Cardiac septum (tissue), 1 donor: Measurements from ENCODE around the gene DENND1A. TPM values are rescaled to one million over a fixed set of nuclear protein-coding genes. Genes with fewer than 3 reads are reported as not detected.

Experiments used
- DNase-seq: peaks from one replicate; pipeline ENCODE4 v3.0.0-alpha.2; 2020; ENCODE audit warnings: low spot score
- intact Hi-C: fragments of 100-400 bp; cut with DNase I; formaldehyde crosslinking; loops from one replicate; pipeline ENCODE4 v1.14.0; 2022
- total RNA-seq: library from RNA; stranded (reverse); fragmentation: NEBNext Ultra II Directional; extraction: Animal tissue kit (Norgen Biotek cat#: 25700); gene quantifications from one replicate; pipeline ENCODE4 v1.2.1, GENCODE V29; 2021
- donor health status: DM: no; HTN: no; CAD: no.

The DENND1A gene
- total RNA-seq, 1 donor from 2014 or later: 16.0 TPM

GRCh38 chr9:123354806-123355508, 575.0 kb downstream of the DENND1A start:
- intact Hi-C loops: loop anchor here (2.0 kb wide), 1 partner anchor 30 kb away; no protein-coding TSS in a partner anchor

DNA sequence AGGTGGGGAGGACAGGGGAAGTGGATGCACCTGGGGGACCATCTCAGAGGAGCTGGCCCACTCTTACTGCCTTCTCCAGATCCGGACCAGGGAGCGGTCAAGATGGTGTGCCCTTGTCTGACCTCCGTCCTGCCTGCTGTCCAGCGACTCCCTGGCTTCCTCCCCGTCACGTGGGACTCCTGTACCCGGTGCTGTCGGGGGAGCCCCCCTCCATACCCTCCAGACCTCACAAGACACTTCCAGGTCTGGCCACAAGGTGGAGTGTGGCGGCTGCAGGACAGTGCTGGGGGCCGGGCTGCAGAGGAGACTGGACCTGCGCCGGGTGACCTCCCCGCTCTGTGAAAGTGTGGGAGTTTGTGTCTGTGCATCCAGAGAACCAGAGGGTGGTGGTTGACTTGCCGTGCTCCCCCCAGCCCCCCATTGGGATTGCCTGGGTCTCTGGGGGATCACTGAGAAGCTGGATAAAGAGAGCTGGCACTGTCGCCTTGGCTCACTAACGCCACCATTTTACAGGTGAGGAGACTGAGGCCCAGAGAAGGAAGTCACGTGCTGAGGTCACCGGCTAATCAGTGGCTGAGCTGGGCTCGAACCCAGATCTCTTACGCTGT, 575.8 kb downstream of the DENND1A start:
- DNase-seq: no peak
- intact Hi-C loops: loop anchor here (2.0 kb wide), 1 partner anchor 31 kb away; no protein-coding TSS in a partner anchor

More at GRCh38 chr9:123354806-123355508, 575.0 kb downstream of the DENND1A start:
- no peak for DNase-seq

- DNase-seq: no peak
- intact Hi-C loops: no loop called here
Observed at GRCh38 chr9:123353041-123353440, 576.9 kb downstream of the DENND1A start.

DNA sequence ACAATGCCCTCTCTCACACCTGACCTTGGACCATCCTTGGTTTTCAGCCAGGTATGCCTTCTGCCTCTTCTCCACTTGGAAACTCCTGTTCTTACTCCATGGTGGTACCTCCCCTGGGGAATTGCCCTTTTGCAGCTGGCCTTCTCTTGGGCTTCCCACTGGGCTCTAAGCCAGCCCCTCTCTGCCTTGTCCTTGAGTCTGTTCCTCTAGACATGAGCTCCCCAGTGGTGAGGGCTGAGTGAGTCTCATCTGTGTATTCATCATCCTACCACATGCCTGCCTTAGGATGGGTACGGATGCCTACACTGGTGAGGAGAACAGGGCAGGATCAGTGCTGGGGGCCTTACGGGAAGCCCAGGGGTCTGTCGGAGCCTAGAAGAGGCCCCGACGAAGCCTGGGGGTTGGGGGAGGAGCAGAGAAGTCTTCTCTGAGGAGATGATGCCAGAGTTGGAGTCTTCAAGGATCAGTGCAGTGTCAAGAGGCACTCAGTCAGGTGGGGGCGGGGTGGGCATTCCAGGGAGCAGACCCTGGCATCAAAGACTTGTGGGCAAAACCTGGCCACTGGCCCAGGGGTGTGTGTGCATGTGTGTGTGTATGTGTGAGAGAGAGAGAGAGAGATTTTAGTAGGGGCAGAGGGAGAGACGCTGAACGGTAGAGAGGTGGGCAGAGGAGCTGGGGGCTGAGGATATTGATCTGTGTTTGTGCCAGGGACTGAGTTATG, 579.2 kb downstream of the DENND1A start:
- intact Hi-C loops: no loop called here
- no peak for DNase-seq

GRCh38 chr9:123349691-123350480, 580.0 kb downstream of the DENND1A start:
- DNase-seq: no peak
- intact Hi-C loops: loop anchor here (5.0 to 10.0 kb wide), 2 partner anchors 235 to 268 kb away; no protein-coding TSS in a partner anchor

DNA sequence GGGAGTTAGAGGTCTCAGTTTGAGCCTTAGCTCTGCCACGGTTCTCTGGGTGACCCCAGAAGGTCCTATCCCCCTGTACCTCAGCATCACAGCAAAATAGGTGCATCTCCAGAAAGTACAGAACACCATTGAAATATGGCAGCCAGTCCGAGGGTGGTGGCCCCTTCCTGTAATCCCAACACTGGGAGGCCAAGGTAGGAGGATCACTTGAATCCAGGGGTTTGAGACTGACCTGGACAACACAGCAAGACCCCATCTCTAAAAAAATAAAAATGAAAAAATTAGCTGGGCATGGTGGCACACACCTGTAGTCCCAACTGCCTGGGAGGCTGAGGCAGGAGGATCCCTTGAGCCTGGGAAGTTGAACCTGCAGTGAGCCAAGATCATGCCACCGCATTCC, 580.9 kb downstream of the DENND1A start:
- no peak for DNase-seq
- intact Hi-C loops: loop anchor here (5.0 to 10.0 kb wide), 2 partner anchors 234 to 267 kb away; no protein-coding TSS in a partner anchor

DNA sequence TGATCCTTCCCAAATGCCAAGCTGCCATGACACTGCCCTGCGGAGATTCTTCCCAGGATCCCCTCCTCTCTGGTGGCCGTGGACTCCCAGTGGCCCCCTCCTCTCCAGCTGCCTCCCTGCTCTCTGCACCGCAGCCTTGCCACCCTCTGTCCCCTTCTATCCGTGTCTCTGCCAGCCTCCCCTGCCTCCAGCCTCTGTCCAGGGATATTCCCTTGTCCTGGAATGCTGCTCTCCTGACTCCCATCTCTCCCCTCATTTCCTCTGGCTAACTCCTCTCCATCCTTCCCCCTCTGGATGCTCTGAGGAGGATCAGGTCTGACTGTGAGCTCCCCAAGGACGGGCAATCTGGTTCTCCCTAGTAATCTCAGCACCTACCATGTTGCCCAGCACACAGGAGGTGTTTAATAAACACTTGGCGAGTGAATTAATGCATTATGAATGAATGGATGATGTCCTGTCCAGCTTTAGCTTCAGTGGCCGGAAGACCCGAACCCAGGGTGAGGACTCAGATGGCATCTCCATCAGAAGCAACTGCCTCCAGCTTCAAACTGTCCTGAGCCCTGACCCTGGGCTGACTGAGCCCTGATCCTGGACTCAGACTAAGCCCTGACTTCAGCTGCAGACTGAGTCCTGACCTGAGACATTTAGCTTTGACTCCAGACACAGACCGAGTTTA, 581.5 kb downstream of the DENND1A start:
- intact Hi-C loops: loop anchor here (5.0 to 10.0 kb wide), 2 partner anchors 234 to 266 kb away; no protein-coding TSS in a partner anchor
- no peak for DNase-seq

DNA sequence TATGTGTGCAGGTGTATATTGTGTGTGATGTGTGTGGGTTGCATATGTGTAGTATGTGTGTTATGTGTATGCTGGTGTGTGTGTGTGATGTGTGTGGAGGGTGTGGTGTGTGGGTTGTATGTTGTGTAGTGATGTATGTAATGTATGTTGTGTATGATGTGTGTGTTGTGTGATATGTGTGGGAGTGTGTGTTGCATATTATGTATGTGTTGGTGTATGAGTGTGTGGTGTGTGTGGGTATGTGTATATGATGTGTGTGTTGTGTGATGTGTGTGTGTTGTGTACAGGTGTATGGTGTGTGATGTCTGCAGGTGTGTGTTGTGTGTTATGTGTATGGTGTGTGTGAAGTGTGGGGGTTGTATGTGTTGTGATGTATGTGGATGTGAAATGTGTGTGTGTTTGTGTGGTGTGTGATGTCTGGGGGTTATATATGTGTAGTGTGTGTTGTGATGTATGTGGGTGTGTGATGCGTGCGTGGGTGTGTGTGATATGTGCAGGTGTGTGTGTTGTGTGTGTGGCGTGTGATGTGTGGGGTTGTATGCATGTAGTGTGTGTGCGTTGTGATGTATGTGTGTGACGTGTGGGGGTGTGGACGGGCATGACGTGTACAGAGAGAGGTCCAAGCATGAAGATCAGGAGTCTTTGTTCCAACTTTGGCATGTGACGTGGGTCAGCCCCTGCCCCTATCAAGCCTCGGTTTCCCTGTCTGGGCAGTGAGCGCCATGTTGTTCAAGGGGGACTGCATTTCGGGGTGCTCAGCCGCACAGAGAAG, 582.5 kb downstream of the DENND1A start:
- intact Hi-C loops: loop anchor here (5.0 to 10.0 kb wide), 2 partner anchors 233 to 265 kb away; no protein-coding TSS in a partner anchor
- no peak for DNase-seq

DNA sequence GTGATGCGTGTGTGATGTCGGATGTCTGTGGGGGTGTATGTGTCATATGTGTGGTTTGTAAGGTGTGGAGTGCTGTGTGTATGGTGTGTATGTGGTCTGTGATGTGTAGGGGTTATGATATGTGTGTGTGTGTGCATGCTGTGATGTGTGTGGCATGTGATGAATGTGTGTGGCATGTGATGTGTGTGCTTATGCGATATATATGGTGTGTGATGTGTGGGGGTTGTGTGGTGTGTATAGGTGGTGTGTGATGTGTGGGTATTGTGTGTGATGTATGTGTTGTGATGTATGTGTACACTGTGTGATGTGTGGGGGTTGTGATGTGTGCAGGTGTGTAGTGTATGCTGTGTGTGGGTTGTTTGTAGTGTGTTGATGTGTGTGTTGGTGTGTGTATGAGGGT, 583.1 kb downstream of the DENND1A start:
- intact Hi-C loops: loop anchor here (5.0 to 10.0 kb wide), 2 partner anchors 232 to 265 kb away; no protein-coding TSS in a partner anchor
- no peak for DNase-seq

GRCh38 chr9:123346026-123346425, 583.9 kb downstream of the DENND1A start:
- intact Hi-C loops: loop anchor here (5.0 to 10.0 kb wide), 2 partner anchors 231 to 264 kb away; no protein-coding TSS in a partner anchor
- DNase-seq: no peak

DNA sequence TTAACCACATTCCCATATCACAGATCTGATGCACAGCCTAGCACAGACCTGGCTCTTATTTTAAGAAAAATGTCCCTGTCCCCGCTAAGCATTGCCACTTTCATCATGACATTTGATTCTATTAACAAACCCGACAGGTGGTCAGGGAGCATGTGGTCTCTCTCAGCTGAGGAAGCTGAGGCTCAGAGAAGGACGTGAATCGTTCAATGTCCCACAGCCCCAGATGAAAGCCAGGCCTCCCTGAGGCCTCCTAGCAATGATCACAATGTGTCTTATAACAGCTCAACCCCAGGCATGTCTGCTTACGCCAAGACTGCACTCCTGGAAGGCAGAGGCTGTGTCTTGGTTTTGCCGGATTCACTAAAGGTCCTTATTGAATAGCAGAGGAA, 584.4 kb downstream of the DENND1A start:
- intact Hi-C loops: loop anchor here (5.0 to 10.0 kb wide), 2 partner anchors 231 to 263 kb away; no protein-coding TSS in a partner anchor
- no peak for DNase-seq

DNA sequence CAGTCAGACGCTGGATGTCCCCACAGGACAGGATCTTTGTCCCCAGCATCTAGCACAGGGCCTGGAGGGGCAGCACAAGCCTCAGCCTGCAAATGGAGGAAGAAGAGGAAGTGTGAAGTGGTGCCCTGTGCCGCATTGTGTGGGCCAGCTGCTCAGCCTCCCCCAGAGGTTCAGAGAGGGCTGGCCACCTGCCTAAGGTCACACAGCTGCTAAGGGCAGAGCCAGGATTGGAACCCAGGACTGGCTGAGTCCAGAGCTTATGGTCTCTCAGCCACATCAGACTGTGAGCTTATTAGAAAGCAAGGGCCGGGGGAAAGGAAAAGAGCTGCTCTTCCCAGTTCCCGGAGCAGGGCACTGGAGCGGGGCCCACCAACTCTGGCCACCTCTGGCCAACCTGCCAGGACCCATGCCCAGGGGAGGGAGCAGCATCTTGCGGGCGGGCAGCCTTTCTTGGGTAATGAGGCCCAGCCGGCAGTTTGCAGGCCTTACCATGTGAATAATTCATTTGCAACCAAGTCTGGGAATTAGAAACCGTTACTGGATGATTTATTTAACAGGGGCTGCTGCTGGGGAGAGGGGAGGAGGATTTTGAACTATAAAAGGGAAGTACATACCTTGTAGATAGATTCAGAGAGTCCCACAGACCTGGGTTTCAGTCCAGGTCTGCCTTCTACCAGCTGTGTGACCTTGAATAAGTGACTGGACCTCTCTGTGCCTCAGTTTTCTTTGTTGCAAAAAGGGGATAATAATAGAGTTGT, 585.6 kb downstream of the DENND1A start:
- DNase-seq: no peak
- intact Hi-C loops: loop anchor here (5.0 to 10.0 kb wide), 3 partner anchors 62 to 230 kb away; partner anchors contain the start of gene STRBP

GRCh38 chr9:123343443-123344191, 586.3 kb downstream of the DENND1A start:
- DNase-seq: no peak
- intact Hi-C loops: loop anchor here (5.0 to 10.0 kb wide), 3 partner anchors 61 to 229 kb away; partner anchors contain the start of gene STRBP

DNA sequence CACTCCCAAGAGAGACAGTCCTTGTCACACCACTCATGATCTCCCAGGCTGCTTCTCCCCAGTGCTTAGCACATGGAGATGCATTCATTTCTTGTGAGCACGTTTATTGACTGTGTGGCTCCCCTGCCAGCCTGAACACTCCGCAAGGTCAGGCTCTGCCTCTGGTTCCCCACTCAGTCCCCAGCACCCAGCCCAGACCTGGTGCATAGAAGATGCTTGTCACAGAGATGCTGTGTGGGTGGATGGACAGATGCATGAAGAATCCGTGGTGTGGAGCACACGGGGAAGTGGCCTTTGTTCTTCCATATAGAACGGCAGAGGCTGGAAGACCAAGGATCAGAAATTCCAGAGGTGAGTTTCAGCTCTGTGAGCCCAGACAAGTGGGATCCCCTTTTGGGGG, 587.7 kb downstream of the DENND1A start:
- DNase-seq: no peak
- intact Hi-C loops: loop anchor here (5.0 to 10.0 kb wide), 3 partner anchors 60 to 227 kb away; partner anchors contain the start of gene STRBP

- intact Hi-C loops: loop anchor here (5.0 to 10.0 kb wide), 3 partner anchors 60 to 227 kb away; partner anchors contain the start of gene STRBP
- DNase-seq: no peak
Observed at GRCh38 chr9:123341816-123342215, 588.1 kb downstream of the DENND1A start.
